ENCODE results near the gene CYTH1. TPM values are rescaled to one million over a fixed set of nuclear protein-coding genes. Genes with fewer than 3 reads are reported as not detected.

Gene CYTH1
- total RNA-seq, 4 donors from 2014 or later = 103 to 156 (median 142) TPM

GRCh38 chr17:78738698-78739097 is 43.4 kb downstream of the CYTH1 start:
- WGBS, 2 donors (ENCODE audit: low coverage in 1 of 2) = 71 to 80% methylated on average over 2 to 5 of the region's 5 CpGs
- no peak overlapping the region for H3K4me3 ChIP-seq
- H3K9me3 ChIP-seq = no peaks in the 10 kb centered on the region
- H3K27ac ChIP-seq = no peak overlapping the region
- H3K36me3 ChIP-seq = no peaks in the 10 kb centered on the region
- no peak for DNase-seq
- intact Hi-C loops (cut with DNase I; ENCODE audit: low total_unique reads) (no loop called here), in situ Hi-C loops (cut with MboI; ENCODE audit: low pct_ligation_motif_present in 1 of 4, low pct_unique_long_range_greater_than_20kb in 1 of 4, low sequenced_read_pairs in 3 of 4) (no loop called here)
- no peak for TF ChIP-seq POLR2A (IDR thresholded peaks at IDR 0.05)
- TF ChIP-seq POLR2AphosphoS5 (IDR thresholded peaks at IDR 0.05) = no peak
- no peak for TF ChIP-seq EP300 (IDR thresholded peaks at IDR 0.05; ENCODE audit: low read depth)
- H3K27me3 ChIP-seq = no peaks in the 10 kb centered on the region
- H3K4me1 ChIP-seq = peaks cover 12 to 59% (median 32%) of the 10 kb centered on the region in 4 donors

DNA sequence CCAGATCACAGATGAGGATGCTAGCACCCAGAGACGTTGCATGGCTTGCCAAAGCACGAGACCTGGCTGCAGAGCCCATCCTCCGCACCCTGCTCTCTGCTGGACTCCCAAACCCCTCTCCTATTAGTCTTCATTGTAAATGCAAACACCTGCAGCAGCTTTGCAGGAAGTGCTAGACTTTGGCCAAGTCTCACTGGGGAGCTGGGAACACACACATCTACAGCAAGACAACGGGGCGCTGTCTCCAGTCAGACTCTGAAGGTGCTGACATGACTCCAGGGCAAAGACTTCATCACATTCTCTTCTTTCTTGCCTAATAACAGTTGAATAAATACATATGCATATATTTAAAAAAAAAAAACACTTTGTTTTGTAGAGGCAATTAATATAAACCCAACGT is 43.8 kb downstream of the CYTH1 start:
- intact Hi-C loops (cut with DNase I; ENCODE audit: low total_unique reads) (no loop called here), in situ Hi-C loops (cut with MboI; ENCODE audit: low pct_ligation_motif_present in 1 of 4, low pct_unique_long_range_greater_than_20kb in 1 of 4, low sequenced_read_pairs in 3 of 4) (no loop called here)
- DNase-seq = no peak
- no peaks in the 10 kb centered on the region for H3K36me3 ChIP-seq
- H3K4me1 ChIP-seq = peaks cover 16 to 63% (median 36%) of the 10 kb centered on the region in 4 donors
- no peak overlapping the region for H3K27ac ChIP-seq
- H3K4me3 ChIP-seq = no peak overlapping the region
- no peaks in the 10 kb centered on the region for H3K27me3 ChIP-seq
- no peaks in the 10 kb centered on the region for H3K9me3 ChIP-seq
- WGBS, 2 donors (ENCODE audit: low coverage in 1 of 2) = 50 to 67% methylated on average over 4 to 6 of the region's 6 CpGs
- TF ChIP-seq POLR2AphosphoS5 (IDR thresholded peaks at IDR 0.05) (no peak), POLR2A (IDR thresholded peaks at IDR 0.05) (no peak)

- in situ Hi-C loops (cut with MboI; ENCODE audit: low pct_ligation_motif_present in 1 of 4, low pct_unique_long_range_greater_than_20kb in 1 of 4, low sequenced_read_pairs in 3 of 4) = no loop called here
- H3K9me3 ChIP-seq = no peaks in the 10 kb centered on the region
- peak overlapping the region; percentile 90 to 95 (median 92) for H3K27ac ChIP-seq
- 16 to 46% methylated on average over 2 of the region's 2 CpGs for WGBS, 2 donors (ENCODE audit: low coverage in 1 of 2)
- intact Hi-C loops (cut with DNase I; ENCODE audit: low total_unique reads) = no loop called here
- H3K27me3 ChIP-seq = no peaks in the 10 kb centered on the region
- no peak for TF ChIP-seq POLR2A (IDR thresholded peaks at IDR 0.05)
- TF ChIP-seq, protein P1, sequence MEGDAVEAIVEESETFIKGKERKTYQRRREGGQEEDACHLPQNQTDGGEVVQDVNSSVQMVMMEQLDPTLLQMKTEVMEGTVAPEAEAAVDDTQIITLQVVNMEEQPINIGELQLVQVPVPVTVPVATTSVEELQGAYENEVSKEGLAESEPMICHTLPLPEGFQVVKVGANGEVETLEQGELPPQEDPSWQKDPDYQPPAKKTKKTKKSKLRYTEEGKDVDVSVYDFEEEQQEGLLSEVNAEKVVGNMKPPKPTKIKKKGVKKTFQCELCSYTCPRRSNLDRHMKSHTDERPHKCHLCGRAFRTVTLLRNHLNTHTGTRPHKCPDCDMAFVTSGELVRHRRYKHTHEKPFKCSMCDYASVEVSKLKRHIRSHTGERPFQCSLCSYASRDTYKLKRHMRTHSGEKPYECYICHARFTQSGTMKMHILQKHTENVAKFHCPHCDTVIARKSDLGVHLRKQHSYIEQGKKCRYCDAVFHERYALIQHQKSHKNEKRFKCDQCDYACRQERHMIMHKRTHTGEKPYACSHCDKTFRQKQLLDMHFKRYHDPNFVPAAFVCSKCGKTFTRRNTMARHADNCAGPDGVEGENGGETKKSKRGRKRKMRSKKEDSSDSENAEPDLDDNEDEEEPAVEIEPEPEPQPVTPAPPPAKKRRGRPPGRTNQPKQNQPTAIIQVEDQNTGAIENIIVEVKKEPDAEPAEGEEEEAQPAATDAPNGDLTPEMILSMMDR (IDR thresholded peaks at IDR 0.05) = no peak
- TF ChIP-seq POLR2AphosphoS5 (IDR thresholded peaks at IDR 0.05) = no peak
- TF ChIP-seq EP300 (IDR thresholded peaks at IDR 0.05; ENCODE audit: low read depth) = no peak
- H3K36me3 ChIP-seq = no peaks in the 10 kb centered on the region
- DNase-seq = no peak
- peaks cover 25 to 69% (median 40%) of the 10 kb centered on the region in 4 donors for H3K4me1 ChIP-seq
- H3K4me3 ChIP-seq = peak overlapping the region in 1 of 4 donors; percentile 62
Measured at GRCh38 chr17:78737332-78737731, 44.7 kb downstream of the CYTH1 start.

DNA sequence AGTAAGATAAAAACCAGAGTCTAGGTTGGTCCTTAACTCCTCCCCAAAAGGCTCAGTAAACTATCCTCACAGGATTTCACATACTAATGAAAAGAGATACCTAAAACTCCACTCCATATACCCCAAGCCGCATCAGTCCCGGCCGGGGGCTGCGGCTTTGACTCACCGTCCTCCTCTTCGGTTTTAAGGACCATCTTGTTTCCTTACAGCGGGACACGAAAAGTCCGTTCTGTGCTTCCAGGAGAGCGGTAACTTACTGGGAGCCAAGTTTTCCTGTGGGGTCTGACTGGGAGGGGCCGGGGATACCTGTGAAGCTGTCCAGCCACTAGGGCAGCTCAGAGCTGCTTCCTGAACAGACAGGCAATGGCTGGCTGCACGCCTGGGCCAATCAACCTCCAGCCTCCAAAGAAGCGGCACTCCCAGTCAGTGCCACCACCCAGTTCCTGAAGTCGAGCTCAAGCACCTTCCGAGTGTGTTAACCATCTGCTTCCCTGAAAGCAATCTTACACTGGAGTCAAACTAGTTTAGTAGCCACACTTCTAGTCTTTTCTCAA is 45.5 kb downstream of the CYTH1 start:
- no peak for TF ChIP-seq EP300 (IDR thresholded peaks at IDR 0.05; ENCODE audit: low read depth)
- TF ChIP-seq, protein P1 (IDR thresholded peaks at IDR 0.05) = peak in 4 of 5 experiments; percentile 12 to 66 (median 36)
- TF ChIP-seq POLR2A (IDR thresholded peaks at IDR 0.05) = peak; percentile 91
- peak; percentile 65 to 94 (median 93) for TF ChIP-seq POLR2AphosphoS5 (IDR thresholded peaks at IDR 0.05)
- H3K4me1 ChIP-seq = peaks cover 28 to 61% (median 33%) of the 10 kb centered on the region in 4 donors
- peak overlapping the region; percentile 30 to 62 (median 54) for H3K4me3 ChIP-seq
- H3K27ac ChIP-seq = peak overlapping the region; percentile 90 to 95 (median 92)
- no peaks in the 10 kb centered on the region for H3K36me3 ChIP-seq
- H3K27me3 ChIP-seq = no peaks in the 10 kb centered on the region
- WGBS, 2 donors (ENCODE audit: low coverage in 1 of 2) = 14 to 29% methylated on average over 9 to 15 of the region's 15 CpGs
- in situ Hi-C loops (cut with MboI; ENCODE audit: low pct_ligation_motif_present in 1 of 4, low pct_unique_long_range_greater_than_20kb in 1 of 4, low sequenced_read_pairs in 3 of 4) (no loop called here), intact Hi-C loops (cut with DNase I; ENCODE audit: low total_unique reads) (no loop called here)
- no peaks in the 10 kb centered on the region for H3K9me3 ChIP-seq
- DNase-seq = peak; percentile 94

DNA sequence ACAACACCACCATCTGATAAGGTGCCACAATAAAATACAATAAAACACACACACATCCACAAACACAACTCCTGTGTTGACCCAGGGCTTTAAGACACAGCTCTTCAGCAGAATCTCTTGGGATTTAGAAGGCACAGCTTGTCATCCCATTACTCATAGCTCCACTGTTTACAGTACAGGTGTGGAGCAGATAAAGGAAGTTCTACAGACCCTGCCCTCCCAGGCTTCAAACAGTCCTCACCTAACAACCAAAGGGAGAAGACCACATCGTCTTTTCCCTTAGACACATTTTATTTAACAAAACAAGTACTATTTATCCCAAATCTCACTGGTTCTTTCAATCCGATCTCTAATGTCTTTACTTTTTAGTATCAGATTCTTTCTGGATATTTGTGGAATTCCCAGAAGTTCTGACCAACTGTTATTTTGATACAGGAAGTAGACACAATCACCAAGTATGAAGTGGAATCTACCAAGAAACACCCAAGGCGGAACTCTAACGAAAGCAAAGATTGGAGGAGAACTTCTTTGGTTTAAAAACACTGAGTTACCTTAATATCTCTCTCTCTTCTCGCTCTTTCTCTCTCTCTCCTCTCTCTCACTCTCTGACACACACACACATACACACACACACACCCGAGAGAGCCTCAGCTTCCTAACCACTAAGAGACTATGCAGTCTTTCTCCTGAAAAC is 46.1 kb downstream of the CYTH1 start:
- H3K36me3 ChIP-seq = no peaks in the 10 kb centered on the region
- peak; percentile 64 for DNase-seq
- in situ Hi-C loops (cut with MboI; ENCODE audit: low pct_ligation_motif_present in 1 of 4, low pct_unique_long_range_greater_than_20kb in 1 of 4, low sequenced_read_pairs in 3 of 4) = no loop called here
- TF ChIP-seq, protein P1 (IDR thresholded peaks at IDR 0.05) = no peak
- TF ChIP-seq POLR2A (IDR thresholded peaks at IDR 0.05) (peak; percentile 96), EP300 (IDR thresholded peaks at IDR 0.05; ENCODE audit: low read depth) (peak; percentile 26), POLR2AphosphoS5 (IDR thresholded peaks at IDR 0.05) (peak; percentile 72 to 98 (median 96))
- intact Hi-C loops (cut with DNase I; ENCODE audit: low total_unique reads) = no loop called here
- WGBS, 2 donors (ENCODE audit: low coverage in 1 of 2) = 7 to 26% methylated on average over 2 to 6 of the region's 6 CpGs
- peaks cover 27 to 56% (median 33%) of the 10 kb centered on the region in 4 donors for H3K4me1 ChIP-seq
- peak overlapping the region; percentile 30 to 62 (median 54) for H3K4me3 ChIP-seq
- no peaks in the 10 kb centered on the region for H3K9me3 ChIP-seq
- H3K27me3 ChIP-seq = no peaks in the 10 kb centered on the region
- peak overlapping the region; percentile 90 to 95 (median 92) for H3K27ac ChIP-seq
